GM19351 (cell line): ENCODE data around the gene LRRFIP1.
"Not testable (repeated sequence)": the region's sequence is repeated elsewhere in the genome, so short reads cannot be mapped to it uniquely, and the experiment has no call there.

Experiments
- ATAC-seq: cut with Tn5 transposase; IDR thresholded peaks from one replicate; pipeline ENCODE4 v1.9.1; 2021; ENCODE audit warnings: mild to moderate bottlenecking, moderate library complexity; ENCODE audit not compliant: unreplicated experiment

The LRRFIP1 gene

DNA sequence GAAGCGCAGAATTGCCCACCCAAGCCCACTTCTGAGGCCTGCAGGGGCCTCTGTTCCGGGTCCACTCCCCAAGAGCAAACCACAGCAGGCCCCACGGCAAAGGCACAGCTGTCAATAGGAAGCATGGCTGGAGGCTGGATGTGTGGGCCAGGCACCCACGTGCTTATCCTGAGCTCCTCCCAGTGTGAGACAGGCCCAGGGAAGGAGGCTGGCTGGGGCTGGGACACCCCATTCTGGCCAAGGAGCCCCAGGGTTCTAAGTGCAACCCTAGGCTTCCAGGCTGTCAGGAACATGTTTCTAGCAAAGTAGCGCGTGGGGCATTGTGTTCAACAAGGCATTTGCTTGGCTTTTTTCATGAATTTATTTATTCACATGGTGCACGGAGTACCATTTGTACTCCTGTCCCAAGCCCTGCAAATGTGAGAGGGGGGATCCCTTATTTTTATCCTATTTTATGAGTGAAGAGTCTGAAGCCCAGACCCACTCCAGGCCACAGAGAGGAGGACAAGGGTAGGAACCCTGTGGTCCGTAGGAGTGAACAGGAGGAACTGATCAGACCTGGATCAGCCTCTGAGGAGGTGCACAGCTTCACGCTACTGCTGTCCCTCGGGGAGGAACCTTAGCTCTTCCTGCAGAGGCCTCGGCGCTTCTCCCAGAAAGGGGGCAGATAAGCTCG lies 30.7 kb upstream of the LRRFIP1 start:
- no peak for ATAC-seq

DNA sequence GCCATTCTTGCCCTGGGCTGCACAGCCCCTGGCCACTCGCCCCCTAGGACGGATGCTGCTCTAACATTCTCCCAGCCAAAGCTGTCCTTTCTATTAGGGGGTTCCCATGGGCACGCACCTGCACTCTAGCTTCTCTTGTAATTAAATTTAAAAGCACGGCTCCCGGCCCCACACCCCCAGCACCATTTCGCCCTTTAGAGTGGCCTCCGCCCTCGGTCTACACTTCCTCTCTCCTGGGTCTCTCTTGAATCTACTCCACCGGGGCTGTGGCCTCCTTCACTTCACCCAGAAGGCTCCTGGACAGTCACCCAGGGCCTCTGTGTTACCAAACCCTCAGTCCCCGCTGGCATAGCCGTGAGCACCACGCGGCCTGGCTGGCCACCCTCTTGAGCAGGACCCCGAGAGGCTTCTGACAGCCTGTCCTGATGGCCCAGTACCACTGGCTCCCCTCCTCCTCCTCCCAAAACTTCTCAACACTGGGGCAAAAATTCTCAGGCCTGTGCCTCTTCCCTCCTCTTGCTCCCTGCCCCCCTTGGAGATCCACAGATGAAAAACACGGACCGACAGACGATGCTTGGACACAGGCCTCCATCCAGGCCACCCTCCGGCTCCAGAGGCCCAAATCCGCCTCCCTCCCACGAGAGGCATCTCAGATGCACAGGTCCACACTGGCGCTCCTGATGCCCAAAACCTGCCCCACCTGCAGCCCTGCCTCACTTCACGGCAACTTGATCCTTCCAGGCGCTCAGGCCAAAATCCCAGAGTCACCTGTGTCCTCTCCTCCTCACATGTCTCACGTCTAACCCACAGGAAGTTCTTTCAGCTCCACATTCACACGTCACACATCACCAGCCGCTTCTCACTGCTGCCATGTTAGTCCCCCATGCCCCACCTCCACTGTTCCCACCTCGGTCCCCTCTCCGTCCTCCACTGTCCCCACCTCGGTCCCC lies 29.9 kb upstream of the LRRFIP1 start:
- no peak for ATAC-seq

DNA sequence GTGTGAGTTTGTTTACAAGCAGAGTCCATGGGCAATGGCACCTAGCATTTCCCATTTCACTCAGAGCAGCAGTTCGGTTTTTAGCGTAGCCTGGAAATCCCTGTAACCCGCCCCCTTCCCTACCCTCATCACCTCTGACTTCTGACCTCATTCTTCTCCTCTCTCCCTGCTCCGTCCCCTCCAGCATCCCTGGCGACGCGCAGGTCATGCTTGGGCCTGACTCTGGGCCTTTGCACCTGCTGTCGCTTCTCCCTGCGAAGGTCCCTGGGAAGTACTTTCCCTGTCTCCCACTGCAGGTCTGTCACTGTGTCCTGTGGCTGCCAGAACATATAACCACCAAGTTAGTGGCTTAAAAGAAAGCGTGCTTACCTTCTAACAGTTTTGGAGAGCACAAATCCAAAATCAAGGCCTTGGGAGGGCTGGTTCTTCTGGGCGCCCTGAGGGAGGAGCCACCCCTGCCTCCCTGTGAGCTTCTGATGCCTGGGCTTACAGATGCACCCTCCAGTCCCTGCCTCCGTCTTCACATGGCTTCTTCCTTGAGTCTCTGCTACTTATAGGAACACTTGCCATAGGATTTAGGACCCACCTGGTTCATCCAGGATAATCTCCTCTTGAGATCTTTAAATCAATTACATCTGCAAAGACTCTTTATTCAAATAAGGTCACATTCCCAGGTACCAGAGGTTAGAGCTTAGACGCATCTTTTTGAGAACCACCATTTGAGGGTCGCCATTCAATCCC lies 28.7 kb upstream of the LRRFIP1 start:
- no peak for ATAC-seq

DNA sequence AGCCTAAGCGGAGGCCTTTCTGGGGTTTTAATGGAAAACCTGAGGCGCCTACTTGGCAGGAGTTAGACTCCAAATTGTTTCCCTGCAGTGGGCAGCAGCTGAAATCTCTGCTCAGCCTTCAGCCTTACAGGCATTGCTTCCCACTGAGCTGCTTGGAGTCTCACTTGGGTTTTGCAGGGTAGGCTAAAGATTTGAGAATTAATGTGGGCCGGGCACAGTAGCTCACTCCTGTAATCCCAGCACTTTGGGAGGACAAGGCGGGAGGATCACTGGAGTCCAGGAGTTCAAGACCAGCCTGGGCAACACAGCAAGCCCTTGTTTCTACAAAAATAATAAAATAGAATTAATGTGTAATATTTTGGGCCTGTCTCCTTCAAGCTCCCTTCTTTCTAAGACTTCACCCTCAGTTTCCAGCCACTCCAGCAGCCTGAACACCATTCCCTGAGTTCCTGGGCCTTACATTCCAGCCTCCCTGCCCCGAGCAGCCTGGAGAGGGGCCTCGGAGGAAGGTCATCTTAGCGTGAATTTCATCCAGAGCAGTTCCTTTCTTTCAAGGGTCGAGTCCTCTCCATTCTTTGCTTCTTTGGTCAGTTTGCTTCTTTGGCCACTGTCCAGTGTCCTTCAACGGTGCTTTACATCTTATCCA lies 27.8 kb upstream of the LRRFIP1 start:
- ATAC-seq = no peak

DNA sequence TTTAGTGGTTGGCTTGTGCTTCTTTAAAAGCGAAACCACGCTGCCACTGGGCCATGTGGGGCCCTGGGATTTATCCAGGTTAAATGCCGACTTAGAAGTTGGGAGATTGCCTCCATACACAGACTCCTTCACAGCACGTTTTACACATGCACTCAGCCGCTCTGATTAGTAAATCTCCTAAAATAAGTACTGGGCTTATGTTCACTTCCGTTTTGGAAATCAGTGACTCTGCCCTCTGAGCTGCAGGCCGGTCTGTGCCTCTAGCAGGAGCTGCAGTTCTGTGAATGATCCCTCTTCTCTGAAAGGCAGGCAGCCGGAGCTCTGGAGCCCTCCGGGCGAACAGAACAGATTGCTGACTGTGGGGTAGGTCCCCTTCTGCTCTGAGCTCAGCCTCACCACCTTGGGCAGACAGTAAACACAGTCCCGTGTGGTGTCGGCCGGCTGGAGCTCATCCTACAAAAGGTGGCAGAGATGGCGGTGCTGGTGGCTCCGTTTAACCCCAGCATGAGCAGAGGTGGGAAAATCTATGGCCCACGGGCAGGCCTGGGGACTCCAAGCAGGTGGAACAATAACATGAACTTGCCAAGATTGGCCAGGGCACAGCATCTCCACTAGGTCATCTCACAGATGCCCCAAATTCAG lies 27.1 kb upstream of the LRRFIP1 start:
- no peak for ATAC-seq

DNA sequence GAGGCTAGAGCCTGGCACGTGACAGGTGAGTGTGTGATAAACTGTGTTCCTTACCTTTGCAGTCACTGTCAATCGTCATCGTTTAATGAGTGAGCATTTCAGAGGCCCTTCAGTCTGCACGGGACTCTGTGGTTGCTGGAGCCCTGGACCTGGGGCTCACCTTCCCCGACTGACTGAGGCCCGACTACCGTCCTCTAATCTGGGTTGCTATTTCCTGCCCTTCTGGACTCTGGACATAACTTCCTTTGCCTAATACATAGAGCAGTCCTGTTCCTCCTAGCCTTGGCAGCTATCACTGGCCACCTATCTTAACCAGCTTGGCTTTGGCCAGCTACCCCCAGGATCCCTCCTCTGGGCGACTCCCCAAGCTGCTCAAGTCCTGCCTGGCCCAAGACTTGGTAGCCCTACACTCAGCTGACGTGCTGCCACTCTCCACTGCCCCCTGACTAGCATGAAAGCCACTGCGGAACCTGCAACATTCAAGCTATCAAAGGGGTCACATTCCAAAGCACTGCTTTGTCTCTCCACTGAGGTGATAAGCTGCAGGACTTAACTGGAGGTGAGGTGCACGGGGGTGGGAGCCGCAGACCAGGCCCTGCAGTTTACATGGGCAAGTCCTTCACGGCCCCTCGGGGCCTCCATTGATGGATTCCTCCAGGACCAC lies 25.8 kb upstream of the LRRFIP1 start:
- no peak for ATAC-seq

DNA sequence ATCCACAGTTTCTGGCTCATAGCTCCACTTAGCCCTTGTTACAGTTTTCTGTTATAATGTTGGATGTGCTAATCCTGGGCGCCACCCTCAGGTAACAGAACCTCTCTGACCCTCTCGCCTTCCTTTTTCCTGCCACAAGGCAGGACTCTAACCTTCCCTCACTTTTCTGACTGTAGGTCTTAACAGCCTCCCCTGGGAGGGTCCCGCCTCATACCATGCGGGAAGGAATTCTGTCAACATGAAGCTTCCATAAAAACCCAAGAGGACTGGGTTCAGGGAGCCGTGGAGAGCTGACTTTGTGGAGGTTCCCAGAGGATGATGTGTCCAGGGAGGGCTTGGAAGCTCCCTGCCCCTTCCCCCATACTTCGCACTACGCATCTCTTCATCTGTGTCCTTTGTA lies 25.0 kb upstream of the LRRFIP1 start:
- ATAC-seq = no peak

DNA sequence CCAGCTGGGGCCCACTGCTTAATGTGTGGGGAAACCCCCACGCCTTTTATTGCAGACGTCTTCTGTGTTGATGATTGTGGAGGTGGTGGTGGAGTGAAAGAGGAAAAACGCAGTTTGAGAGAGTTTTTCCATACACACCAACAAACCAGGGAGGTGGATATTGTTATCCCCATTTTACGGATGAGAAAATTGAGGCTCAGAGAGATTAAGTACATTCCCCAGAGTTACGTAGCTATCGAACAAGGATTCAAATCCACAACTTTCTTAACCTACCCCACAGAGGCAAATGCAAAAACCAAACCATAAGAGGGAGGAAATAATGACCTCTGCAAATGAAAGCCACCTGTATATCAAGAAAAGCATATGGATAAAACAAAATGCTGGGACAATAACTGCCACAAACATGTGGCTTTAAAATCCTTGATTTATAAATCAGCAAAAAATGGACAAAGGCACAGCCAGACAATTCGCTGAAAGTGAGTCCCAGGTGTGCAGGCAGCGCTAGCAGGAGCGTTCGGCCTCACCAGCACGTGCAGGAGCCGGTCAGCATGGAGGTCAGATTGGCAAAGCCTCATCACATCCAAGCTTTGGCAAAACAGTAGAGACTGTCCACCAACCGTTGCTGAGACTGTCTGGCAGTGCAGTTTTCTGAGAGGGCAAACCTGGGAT lies 24.2 kb upstream of the LRRFIP1 start:
- no peak for ATAC-seq

DNA sequence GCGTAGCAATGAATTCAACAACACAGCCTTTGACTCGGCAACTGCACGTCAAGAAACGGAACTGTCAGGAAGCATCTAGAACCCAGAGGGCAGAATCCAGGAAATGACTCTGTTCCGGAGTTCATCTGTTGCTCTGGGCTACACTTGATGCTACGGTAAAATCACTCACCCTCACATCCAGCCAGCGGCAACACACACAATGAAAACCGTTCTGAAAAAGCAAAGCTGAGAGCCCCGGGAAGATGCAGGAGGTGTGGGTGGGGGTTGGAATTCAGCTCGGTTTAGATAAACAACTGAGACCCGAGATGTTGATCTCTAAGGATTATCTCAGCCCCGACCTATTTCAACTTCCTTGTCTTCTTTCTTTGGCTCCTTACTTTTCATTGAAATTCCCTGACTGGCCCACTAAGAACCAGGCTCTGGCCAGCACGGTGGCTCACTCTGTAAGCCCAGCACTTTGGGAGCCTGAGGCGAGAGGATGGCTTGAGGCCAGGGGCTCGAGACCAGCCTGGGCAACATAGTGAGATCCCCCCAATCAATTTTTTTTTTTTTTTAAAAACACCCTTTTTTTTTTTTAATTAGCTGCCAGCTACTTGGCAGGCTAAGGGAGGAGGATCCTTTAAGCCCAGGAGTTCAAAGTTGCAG lies 23.5 kb upstream of the LRRFIP1 start:
- no peak for ATAC-seq

DNA sequence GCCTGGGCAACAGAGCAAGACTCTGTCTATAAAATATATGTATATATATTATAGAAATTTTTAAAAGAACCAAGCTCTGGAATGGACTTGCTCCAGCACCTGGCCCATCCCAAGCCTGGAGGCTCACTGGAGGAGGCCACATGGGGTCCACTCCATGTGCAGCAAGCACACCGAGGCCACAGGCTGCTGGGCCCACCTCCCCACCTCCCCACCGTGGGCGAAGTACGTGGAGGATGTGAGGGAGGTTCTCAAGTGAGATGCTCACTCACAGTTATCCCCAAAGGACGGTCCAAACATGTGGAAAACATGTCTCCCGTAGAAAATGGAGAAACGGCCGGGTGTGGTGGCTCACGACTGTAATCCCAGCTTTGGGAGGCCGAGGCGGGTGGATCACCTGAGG lies 23.0 kb upstream of the LRRFIP1 start:
- ATAC-seq = no peak

DNA sequence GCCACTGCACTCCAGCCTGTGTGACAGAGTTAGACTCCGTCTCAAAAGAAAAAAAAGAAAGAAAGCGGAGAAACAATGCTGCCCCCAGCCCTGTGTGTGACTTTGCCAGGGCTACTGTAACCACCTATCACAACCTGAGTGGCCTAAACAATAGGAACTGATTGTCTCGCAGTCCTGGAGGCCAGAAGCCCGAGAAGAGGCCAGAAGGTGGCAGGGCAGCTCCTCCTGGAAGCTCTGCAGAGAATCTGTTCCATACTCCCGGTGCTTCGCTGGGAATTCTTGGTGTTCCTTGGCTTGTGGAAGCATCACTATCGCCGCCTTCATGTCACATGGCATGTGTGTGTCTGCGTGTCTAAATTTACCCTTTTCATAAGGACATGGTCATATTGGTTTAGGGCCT lies 22.4 kb upstream of the LRRFIP1 start:
- no peak for ATAC-seq

DNA sequence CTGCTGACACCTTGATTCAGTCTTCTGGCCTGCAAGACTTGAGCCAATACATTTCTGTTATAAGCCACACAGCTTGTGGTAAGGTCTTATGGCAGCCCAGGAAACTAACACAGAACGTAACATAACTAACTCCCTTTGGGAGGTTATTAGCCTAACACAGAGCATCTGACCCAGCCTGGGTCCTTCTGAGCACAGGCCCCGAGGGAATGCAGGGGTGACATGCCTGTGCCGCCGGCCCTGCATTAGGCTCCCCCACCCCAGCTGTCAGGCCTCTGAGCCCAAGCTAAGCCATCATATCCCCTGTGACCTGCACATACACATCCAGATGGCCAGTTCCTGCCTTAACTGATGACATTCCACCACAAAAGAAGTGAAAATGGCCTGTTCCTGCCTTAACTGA lies 20.9 kb upstream of the LRRFIP1 start:
- not testable (repeated sequence) for ATAC-seq

DNA sequence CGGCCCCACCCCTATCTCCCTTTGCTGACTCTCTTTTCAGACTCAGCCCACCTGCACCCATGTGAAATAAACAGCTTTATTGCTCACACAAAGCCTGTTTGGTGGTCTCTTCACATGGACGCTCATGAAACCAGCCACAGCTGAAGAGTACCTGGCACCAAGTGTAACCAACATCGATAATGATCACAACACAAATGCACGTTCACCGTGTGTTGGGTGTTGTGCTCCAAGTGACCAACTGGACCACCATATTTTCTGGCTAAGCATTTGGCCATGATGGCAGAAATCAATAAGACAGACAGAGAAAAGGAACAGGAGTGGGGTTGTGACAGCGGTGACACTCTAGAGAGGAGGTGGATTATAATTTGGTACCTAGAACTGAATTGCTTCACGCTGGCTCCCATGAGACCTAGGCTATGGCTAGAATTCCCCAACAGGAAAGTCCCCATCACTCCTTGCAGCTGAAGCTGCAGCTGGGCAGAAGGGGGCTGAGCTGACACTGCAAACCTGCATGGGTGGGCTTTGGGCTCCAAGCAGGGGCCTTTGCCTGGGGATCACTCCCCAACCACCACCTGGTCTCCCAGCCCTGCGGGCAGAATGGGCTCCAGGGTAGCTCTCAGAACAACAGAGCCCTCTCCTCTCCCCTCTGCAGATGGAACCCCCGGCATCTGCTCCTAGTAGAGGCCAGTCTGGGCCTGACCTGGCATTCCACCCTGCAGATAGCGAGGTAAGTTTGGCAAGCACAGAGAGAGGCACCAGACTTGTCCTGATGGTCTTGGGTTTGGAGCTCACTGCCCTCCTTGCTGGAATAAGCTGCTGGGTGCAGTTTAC lies 14.6 kb upstream of the LRRFIP1 start:
- ATAC-seq = no peak

DNA sequence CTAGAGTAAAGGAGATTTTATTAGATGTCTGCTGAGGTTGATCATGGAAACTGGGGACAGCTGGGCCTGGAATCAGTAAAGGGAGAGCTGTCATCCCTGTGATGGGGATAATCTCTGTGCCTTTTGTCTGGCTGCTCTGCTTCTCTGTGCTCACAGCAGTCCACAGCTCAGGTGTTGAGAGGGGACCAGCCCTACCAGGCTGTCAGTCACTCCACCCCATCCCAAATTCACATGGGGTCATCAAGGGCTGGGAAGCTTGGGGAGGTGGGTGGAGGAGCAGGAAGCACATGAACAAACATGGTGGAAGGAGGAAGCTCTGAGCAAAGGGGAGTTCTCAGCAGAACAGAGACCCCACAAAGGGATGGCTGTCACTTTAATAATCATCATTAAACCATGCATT lies 13.7 kb upstream of the LRRFIP1 start:
- ATAC-seq = no peak

DNA sequence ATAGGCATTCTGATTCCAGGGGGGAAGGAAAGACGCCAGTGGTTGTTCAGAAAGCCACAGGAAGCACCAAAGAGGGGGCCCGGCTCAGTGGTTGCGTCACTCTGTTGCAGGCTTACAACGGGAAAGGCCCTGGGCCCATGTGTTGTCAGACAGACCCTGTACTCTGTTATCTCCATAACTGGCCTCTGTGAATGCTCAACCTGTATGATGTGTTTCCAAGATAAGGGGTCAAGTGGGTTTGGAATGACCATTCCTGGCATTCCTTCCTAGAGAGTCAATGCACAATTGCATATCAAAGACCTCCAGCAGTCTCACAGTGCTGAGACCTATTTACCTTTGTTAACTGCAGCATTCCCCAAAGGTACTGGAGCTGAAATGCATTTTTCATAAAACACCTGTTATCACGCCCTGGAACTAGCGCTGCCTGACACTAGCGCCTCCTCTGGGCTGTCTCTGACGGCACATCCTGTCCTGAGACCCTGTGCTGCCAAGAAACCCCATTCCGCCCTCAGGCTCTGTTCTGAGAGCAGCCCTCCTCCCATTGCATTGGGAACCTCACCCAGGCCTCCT lies 13.2 kb upstream of the LRRFIP1 start:
- ATAC-seq = no peak

DNA sequence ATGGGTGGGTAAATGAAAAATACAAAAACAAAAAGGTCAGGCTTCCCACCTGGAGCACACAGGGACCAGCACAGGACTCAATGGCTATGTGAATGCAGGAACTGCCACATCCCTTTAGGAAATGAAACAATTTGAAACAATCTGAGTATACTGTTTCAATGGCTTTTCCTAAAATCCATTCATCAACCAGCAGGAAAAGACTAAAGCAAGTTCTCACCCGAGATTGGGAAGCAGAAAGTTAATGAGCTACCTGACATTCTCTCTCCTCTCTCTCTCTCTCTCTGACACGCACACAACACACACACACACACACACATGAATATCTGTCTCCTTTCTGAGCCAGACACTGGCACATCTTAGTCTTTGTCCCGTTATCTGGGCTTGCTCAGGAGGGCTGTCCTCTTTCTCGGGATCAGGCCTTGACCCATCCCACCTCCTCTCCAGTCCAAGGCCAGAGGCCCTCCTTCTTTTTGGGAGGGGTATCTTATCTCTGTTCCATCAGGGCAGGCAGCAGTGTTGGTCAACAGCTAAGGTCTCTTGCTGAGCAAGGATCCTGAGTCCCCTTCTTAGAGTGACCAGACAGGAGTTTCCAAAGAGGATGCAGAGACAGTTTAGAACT lies 11.6 kb upstream of the LRRFIP1 start:
- no peak for ATAC-seq

DNA sequence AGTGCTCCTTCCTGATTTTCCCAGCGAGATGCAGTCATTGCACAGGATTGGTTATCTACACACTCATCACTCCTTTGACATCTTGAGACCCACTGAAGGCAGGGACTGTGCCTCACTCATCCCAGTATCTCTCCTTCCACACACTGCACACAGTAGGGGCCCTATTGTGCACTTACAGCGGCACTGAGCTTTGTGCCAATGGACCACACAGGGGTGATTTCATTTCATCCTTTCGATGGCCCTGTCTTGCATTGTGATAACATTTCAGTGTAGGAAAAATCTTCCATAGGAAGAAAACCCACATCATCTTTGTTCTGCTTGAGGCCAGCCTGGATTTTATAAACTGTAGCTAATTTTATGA lies 11.0 kb upstream of the LRRFIP1 start:
- ATAC-seq = no peak
